Amygdala (tissue), 56 donors: Measurements from ENCODE around the gene POLR3K.
"Not testable (repeated sequence)": the region's sequence is repeated elsewhere in the genome, so short reads cannot be mapped to it uniquely, and the experiment has no call there.

ENCODE experiments used
- DNase-seq, 56 donors: peaks; one replicate each; lab custom pipeline; 2025; lab: John Stamatoyannopoulos, UW

The POLR3K gene

GRCh38 chr16:50769-51591 lies 2.4 kb downstream of the POLR3K start:
- no peak for DNase-seq

- no peak for DNase-seq
Measured at GRCh38 chr16:47234-47633, 6.2 kb downstream of the POLR3K start.

- not testable (repeated sequence) for DNase-seq
Measured at GRCh38 chr16:46510-46909, 6.9 kb downstream of the POLR3K start.

DNA sequence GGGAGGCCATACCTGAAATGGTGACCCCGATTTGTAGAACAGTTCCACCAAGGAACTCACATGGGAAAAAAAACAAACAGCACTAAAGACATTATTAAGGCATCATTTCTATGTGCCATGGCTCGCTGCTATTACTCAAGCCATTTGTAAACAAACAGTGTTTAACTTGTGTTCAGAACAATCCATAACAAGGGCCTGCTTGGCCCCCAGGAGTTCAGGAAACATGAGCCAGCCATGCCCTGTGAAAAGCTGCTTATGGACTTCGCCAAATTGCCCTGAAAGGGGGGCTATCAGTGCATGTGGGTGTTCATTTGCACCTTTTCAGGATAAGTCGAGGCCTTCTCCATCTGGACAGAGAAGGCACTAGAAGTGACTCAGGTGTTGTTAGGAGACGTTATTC lies 8.0 kb downstream of the POLR3K start:
- no peak for DNase-seq

GRCh38 chr16:44655-45054 lies 8.8 kb downstream of the POLR3K start:
- DNase-seq, result no peak

DNA sequence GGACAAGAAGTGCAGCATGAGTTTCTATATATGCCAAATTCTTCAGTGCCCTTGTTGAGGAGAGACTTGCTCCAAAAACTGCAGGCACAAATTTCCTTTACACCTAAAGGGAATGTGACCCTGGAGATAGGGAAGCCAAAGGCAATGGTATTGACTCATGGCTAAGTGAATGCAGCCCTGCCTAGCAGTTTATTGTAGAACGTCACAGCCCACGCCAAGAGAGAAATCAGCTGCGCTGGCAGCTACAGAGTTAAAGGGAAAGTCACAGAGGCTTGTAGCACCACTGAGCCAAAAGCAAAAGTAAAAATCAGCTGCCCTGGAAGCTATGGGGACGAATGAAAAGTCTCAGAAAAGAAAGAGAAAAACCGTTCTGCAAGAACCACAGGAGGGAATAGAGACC lies 10.1 kb downstream of the POLR3K start:
- DNase-seq, result no peak

GRCh38 chr16:42691-43090 lies 10.7 kb downstream of the POLR3K start:
- no peak for DNase-seq

DNA sequence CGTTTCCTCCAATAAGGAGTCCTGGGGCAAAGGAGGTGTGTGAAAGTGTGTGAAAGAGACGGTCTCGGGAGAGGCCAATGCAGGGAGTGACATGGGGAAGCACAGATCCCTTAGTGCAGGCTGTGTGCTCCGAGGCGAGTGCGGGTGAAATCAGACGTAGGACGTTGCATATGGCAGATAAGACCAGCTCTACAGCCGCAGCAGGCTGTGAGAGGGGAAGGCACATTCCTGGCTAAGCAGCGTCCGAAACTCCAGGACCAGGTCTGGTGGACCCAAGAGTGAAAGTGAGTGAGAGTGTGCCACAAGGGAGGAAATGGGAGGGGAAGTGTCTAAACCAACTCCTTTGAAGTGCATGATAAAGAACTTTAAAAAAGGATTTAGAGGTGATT lies 11.3 kb downstream of the POLR3K start:
- no peak for DNase-seq

GRCh38 chr16:41439-42068 lies 11.9 kb downstream of the POLR3K start:
- DNase-seq, result no peak

- no peak for DNase-seq
Measured at GRCh38 chr16:38941-39892, 14.2 kb downstream of the POLR3K start.

DNA sequence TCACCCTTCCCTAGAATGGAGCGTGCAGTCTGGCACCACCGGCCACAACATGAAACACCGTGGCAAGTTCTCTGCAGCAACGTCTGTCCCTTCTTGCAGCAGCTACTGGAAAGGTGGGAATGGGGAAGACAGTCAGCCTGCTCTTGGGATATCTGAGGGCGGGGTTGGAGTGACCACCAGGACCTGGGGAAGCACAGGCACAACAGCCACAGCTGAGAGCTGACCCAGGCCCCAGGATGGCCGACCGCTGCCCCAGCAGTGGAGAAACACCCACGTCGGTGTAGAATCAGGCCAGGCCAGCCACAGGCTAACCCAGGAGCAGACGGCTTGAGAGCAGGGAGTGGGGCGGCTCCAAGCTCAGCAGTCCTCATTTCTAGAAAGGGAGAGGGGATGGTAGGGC lies 15.2 kb downstream of the POLR3K start:
- DNase-seq, result not testable (repeated sequence)

DNA sequence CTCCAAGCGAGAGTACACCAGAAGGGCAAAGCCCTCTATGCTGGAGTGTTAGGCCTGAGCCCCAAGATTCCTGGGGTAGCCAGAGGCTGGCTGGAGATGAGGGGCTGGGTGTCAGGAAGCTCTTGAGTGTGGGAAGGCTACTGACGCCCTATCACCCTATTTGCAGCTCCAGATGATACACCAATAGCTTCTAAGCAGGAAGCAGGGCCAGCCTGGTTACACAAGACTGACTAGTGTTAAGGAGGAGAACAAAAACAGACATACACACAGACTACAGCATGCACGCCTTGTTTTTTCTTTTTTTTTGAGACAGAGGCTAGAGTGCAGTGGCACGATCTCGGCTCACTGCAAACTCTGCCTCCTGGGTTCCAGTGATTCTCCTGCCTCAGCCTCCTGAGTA lies 15.9 kb downstream of the POLR3K start:
- DNase-seq, result peak in 2 of 56 donors; percentile 9 to 22

- DNase-seq, result no peak
Measured at GRCh38 chr16:36336-36984, 16.9 kb downstream of the POLR3K start.

DNA sequence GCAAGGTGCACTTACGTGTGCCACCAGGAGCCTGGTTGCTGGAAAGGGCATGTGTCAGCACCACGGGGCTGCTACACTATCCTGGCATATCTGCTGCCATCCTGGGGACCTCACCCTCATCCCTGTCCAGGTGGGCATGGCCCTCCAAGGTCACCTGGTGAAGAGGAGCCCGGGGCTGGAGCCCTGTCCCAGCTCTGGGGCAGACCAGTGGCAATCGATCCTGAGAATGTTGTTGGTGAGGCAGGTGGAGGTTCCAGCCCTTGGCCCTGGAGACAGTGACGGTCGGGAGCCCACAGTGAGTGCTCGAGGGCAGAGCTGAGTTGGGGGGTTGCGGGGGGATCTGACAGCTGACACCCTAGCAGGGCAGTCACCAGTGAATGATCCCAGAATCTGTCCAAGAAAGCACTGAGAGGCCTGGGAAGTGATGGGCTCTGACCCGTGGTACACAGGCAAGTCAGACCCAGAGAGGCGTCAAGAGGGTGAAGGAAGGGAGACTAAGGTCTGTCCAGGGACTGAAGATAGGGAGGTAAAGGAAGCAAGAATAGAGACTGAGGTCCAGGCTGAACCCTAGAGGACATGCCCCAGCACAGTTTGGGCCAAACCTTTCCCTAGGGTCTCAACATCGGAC lies 17.6 kb downstream of the POLR3K start:
- DNase-seq, result no peak

GRCh38 chr16:35011-35677 lies 18.3 kb downstream of the POLR3K start:
- peak in 1 of 56 donors; percentile 13 for DNase-seq

DNA sequence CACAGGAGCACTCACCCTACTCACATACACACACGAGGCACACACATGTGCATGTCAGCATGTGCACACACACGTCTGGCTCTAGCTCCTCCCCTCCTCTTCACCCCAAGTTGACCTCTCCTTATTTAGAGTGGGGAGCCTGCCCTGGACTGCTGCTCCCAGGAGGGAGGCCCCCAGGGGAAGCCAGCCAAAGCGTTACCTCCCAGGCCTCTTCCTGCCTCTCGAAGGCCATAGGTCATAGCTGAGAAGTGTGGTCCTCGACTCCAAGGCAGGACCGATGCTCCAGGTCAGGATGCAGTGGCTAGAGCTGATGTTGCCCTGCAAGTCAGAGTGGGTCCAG lies 18.8 kb downstream of the POLR3K start:
- DNase-seq, result no peak

- DNase-seq, result no peak
Measured at GRCh38 chr16:33877-34647, 19.3 kb downstream of the POLR3K start.

GRCh38 chr16:33154-33876 lies 20.1 kb downstream of the POLR3K start:
- DNase-seq, result not testable (repeated sequence)
